DND-41 (cell line): ENCODE results near the gene UCP2.

Source experiments
- ATAC-seq: fragments of 200-7000 bp; cut with Tn5 transposase; 3 replicates; pipeline ENCODE4 v1.9.1; 2021; ENCODE audit warnings: low read depth; ENCODE audit not compliant: insufficient read depth
- DNase-seq: peaks from one replicate; pipeline ENCODE4 v3.0.0-alpha.2; 2020
- H2AFZ ChIP-seq: 2 replicates; pipeline ENCODE4 v1.6.0; 2012; ENCODE audit warnings: low read depth, low read length
- H3K27ac ChIP-seq: 2 replicates; pipeline ENCODE4 v1.5.1; 2012; ENCODE audit warnings: low read length, inconsistent platforms
- H3K27me3 ChIP-seq: fragments of 200-600 bp; sonication (generic); 2 replicates; pipeline ENCODE4 v1.6.0; 2012; ENCODE audit warnings: low read length, mild to moderate bottlenecking, inconsistent platforms; ENCODE audit not compliant: insufficient read depth, poor library complexity
- H3K36me3 ChIP-seq: 2 replicates; pipeline ENCODE4 v1.5.1; 2012; ENCODE audit warnings: low read length, inconsistent platforms; ENCODE audit not compliant: insufficient read depth
- H3K4me1 ChIP-seq: 2 replicates; pipeline ENCODE4 v1.5.1; 2012; ENCODE audit warnings: mild to moderate bottlenecking, low read length; ENCODE audit not compliant: insufficient read depth
- H3K4me2 ChIP-seq: 2 replicates; pipeline ENCODE4 v1.6.0; 2012; ENCODE audit warnings: mild to moderate bottlenecking, moderate library complexity, low read length, inconsistent platforms; ENCODE audit not compliant: insufficient read depth
- H3K4me3 ChIP-seq, 2 experiments: fragments of 200-600 bp in 1 of 2; shearing (Covaris generic) in 1 of 2; 2 replicates each; pipeline ENCODE4 v1.5.1; 2012 to 2016; ENCODE audit warnings: inconsistent platforms in 2 of 2, low read length in 2 of 2, mild to moderate bottlenecking in 2 of 2, low read depth in 1 of 2, moderate library complexity in 1 of 2
- H3K79me2 ChIP-seq: 2 replicates; pipeline ENCODE4 v1.6.0; 2012; ENCODE audit warnings: low read length, inconsistent platforms; ENCODE audit not compliant: insufficient read depth
- H3K9ac ChIP-seq: 2 replicates; pipeline ENCODE4 v1.6.0; 2012; ENCODE audit warnings: low read depth, mild to moderate bottlenecking, inconsistent platforms, low read length, moderate library complexity
- H3K9me3 ChIP-seq: 2 replicates; pipeline ENCODE4 v1.5.1; 2012; ENCODE audit warnings: low read length, moderate library complexity, mild to moderate bottlenecking, inconsistent platforms; ENCODE audit not compliant: insufficient read depth, severe bottlenecking
- H4K20me1 ChIP-seq: 2 replicates; pipeline ENCODE4 v1.6.0; 2012; ENCODE audit warnings: low read length; ENCODE audit not compliant: insufficient read depth
- CTCF ChIP-seq: IDR thresholded peaks from 2 replicates; pipeline ENCODE4 v1.5.1; 2012; ENCODE audit warnings: borderline replicate concordance, low read length, moderate library complexity, mild to moderate bottlenecking; ENCODE audit not compliant: poor library complexity, severe bottlenecking; ENCODE audit errors: extremely low read depth
- EZH2 ChIP-seq: IDR thresholded peaks from 3 replicates; pipeline ENCODE4 v1.6.1; 2012; ENCODE audit warnings: borderline replicate concordance, low read depth, mild to moderate bottlenecking, moderate library complexity, low read length, inconsistent platforms; ENCODE audit not compliant: severe bottlenecking

The UCP2 gene

GRCh38 chr11:73963861-73964260 lies 18.8 kb downstream of the UCP2 start:
- TF ChIP-seq EZH2 (no peak), CTCF (no peak)
- Histone ChIP-seq H3K79me2 (no peaks in the 10 kb centered on the region), H3K4me3 (no peak overlapping the region), H4K20me1 (no peaks in the 10 kb centered on the region), H3K9me3 (no peaks in the 10 kb centered on the region), H3K27ac (no peak overlapping the region), H3K36me3 (no peaks in the 10 kb centered on the region), H3K4me2 (peak overlapping the region; percentile 39; the same call in 1 of the 2 replicates), H3K27me3 (no peaks in the 10 kb centered on the region), H3K9ac (no peak overlapping the region), H2AFZ (peak overlapping the region; percentile 60), H3K4me1 (peaks cover 8% of the 10 kb centered on the region)
- ATAC-seq (peak; percentile 6; the same call in 1 of the 3 replicates), DNase-seq (no peak)

- no peak for DNase-seq
- Histone ChIP-seq H3K9me3 (no peaks in the 10 kb centered on the region), H3K4me3 (no peak overlapping the region), H4K20me1 (no peaks in the 10 kb centered on the region), H3K79me2 (no peaks in the 10 kb centered on the region), H3K27ac (no peak overlapping the region), H3K36me3 (no peaks in the 10 kb centered on the region), H3K4me1 (peaks cover 8% of the 10 kb centered on the region), H3K9ac (no peak overlapping the region), H3K4me2 (no peak overlapping the region), H2AFZ (no peak overlapping the region), H3K27me3 (no peaks in the 10 kb centered on the region)
- TF ChIP-seq CTCF (no peak), EZH2 (no peak)
- ATAC-seq, result no peak
Measured at GRCh38 chr11:73962101-73962705, 20.4 kb downstream of the UCP2 start.

- Histone ChIP-seq H3K27ac (no peak overlapping the region), H3K4me2 (no peak overlapping the region), H3K79me2 (no peaks in the 10 kb centered on the region), H2AFZ (no peak overlapping the region; the same call in 1 of the 2 replicates), H4K20me1 (no peaks in the 10 kb centered on the region), H3K4me3 (no peak overlapping the region), H3K36me3 (no peaks in the 10 kb centered on the region), H3K9me3 (no peaks in the 10 kb centered on the region), H3K27me3 (no peaks in the 10 kb centered on the region), H3K9ac (no peak overlapping the region), H3K4me1 (peaks cover 8% of the 10 kb centered on the region)
- TF ChIP-seq EZH2 (no peak), CTCF (no peak)
- DNase-seq (no peak), ATAC-seq (no peak)
Measured at GRCh38 chr11:73961321-73961720, 21.3 kb downstream of the UCP2 start.
